NCI-H82 treated with DMSO at 0.1 percent for 48 hours (cell line): ENCODE results near the gene RNF38.
"Not testable (repeated sequence)": the region's sequence is repeated elsewhere in the genome, so short reads cannot be mapped to it uniquely, and the experiment has no call there.

Experiments
- DNase-seq: peaks from one replicate; lab custom pipeline; 2025; ENCODE audit not compliant: unreplicated experiment; lab: John Stamatoyannopoulos, UW

The RNF38 gene

GRCh38 chr9:36336131-36336907 is 63.8 kb downstream of the RNF38 start:
- no peak for DNase-seq

GRCh38 chr9:36332006-36332405 is 68.1 kb downstream of the RNF38 start:
- DNase-seq, result no peak

GRCh38 chr9:36328798-36329411 is 71.2 kb downstream of the RNF38 start:
- DNase-seq, result peak; percentile 34

GRCh38 chr9:36325081-36325828 is 74.8 kb downstream of the RNF38 start:
- DNase-seq, result no peak

GRCh38 chr9:36323926-36324325 is 76.1 kb downstream of the RNF38 start:
- no peak for DNase-seq

- DNase-seq, result peak; percentile 37
Observed at GRCh38 chr9:36322462-36322861, 77.6 kb downstream of the RNF38 start.

- DNase-seq, result not testable (repeated sequence)
Observed at GRCh38 chr9:36321903-36322302, 78.2 kb downstream of the RNF38 start.

- no peak for DNase-seq
Observed at GRCh38 chr9:36320466-36320865, 79.6 kb downstream of the RNF38 start.

GRCh38 chr9:36319806-36320205 is 80.3 kb downstream of the RNF38 start:
- no peak for DNase-seq

GRCh38 chr9:36319183-36319582 is 80.9 kb downstream of the RNF38 start:
- DNase-seq, result no peak

- DNase-seq, result no peak
Observed at GRCh38 chr9:36318212-36318802, 81.8 kb downstream of the RNF38 start.

- no peak for DNase-seq
Observed at GRCh38 chr9:36317766-36318165, 82.3 kb downstream of the RNF38 start.

- DNase-seq, result no peak
Observed at GRCh38 chr9:36316611-36317317, 83.3 kb downstream of the RNF38 start.

- no peak for DNase-seq
Observed at GRCh38 chr9:36316049-36316448, 84.0 kb downstream of the RNF38 start.

GRCh38 chr9:36315283-36315682 is 84.8 kb downstream of the RNF38 start:
- no peak for DNase-seq

GRCh38 chr9:36314740-36315139 is 85.3 kb downstream of the RNF38 start:
- DNase-seq, result no peak

GRCh38 chr9:36306471-36307306 is 93.4 kb downstream of the RNF38 start:
- peak; percentile 29 for DNase-seq

GRCh38 chr9:36304366-36304765 is 95.7 kb downstream of the RNF38 start:
- DNase-seq, result not testable (repeated sequence)

- DNase-seq, result no peak
Observed at GRCh38 chr9:36301227-36301626, 98.8 kb downstream of the RNF38 start.

- no peak for DNase-seq
Observed at GRCh38 chr9:36298566-36298965, 101.5 kb downstream of the RNF38 start.
